ENCODE results near the gene STIM2.

The STIM2 gene

GRCh38 chr4:27048429-27049238, 188.0 kb downstream of the STIM2 start:
- peak; percentile 73 for DNase-seq

- DNase-seq: no peak
Observed at GRCh38 chr4:27049239-27049829, 188.7 kb downstream of the STIM2 start.

DNA sequence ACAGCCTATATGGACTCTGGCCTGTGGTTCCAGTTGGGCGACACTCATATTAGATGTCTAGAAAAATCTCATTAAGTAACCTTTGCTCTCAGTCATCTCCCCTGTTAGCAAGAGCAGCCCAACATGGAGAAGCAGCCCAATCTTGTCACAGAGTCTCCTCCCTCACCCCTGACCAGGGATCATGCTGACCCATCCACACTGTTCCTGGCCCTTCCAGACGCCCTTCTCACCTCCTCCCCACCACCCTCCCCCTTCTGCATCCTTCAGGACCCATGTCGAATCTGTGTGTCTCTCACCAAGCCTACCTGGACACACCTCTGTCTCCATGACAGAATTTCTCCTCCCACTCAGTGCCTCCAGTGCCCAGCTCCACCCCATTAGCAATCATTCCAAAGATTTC, 190.1 kb downstream of the STIM2 start:
- DNase-seq: no peak

- no peak for DNase-seq
Observed at GRCh38 chr4:27055221-27055760, 194.7 kb downstream of the STIM2 start.

- no peak for DNase-seq
Observed at GRCh38 chr4:27056281-27056680, 195.6 kb downstream of the STIM2 start.

GRCh38 chr4:27057053-27057452, 196.4 kb downstream of the STIM2 start:
- DNase-seq: no peak

- DNase-seq: no peak
Observed at GRCh38 chr4:27057662-27058061, 197.0 kb downstream of the STIM2 start.

DNA sequence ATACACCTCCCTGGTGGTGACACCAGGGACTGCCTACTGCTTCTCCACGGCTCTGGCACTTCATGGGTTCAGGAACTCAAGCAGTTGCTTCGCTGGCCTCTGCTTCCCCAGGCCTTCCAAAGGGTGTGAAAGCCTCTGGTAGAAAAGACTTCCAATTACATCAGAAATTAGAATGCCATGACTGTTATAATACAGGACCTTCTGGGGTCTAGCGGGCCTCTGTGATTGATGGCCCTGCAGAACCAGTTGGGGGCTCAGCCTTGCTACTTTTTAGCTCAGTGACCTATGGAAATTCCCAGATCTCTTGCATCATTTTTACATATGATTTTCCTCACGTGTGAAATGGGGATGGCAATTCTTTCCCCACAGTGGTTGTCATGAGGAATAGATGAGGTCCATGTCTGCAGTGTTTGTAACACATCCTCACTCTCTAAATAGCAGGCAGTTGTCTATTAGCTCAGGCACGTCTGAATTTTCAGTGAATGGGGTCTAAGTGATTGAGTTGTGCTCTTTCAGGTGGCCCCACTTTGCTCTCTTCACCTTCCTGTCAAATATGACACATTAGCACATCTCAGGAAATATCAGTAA, 198.3 kb downstream of the STIM2 start:
- no peak for DNase-seq

- no peak for DNase-seq
Observed at GRCh38 chr4:27059446-27059845, 198.8 kb downstream of the STIM2 start.

DNA sequence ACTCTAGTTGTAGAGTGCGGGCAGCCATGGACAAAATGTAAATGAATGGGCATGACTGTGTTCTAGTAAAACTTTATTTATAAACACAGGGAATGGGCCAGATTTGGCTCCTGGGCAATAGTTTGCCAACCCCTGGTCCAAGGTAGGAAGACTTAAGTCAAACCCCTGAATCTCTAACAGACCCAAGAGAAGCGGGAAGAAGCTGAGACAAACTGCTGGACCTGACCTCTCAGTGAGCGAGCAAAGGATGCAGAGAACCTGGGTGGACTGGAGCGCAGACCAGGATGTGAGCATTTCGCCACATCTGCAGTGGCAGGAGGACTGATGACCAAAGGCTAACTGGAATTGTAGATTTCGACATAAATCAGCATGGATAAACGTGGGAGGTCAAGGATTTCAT, 201.6 kb downstream of the STIM2 start:
- DNase-seq: no peak

GRCh38 chr4:27066591-27066990, 205.9 kb downstream of the STIM2 start:
- peak; percentile 71 for DNase-seq

- peak; percentile 24 for DNase-seq
Observed at GRCh38 chr4:27068151-27068867, 207.7 kb downstream of the STIM2 start.
